Nephron progenitor cell (in vitro differentiated cells): ENCODE measurements around the gene SBNO2.
"Not testable (repeated sequence)": the region's sequence is repeated elsewhere in the genome, so short reads cannot be mapped to it uniquely, and the experiment has no call there.

Experiments
- DNase-seq: peaks from one replicate; pipeline ENCODE4 v3.0.0; 2021
- H3K27ac Mint-ChIP-seq: 2 replicates; pipeline ENCODE4 v1.8.0; 2021; ENCODE audit warnings: mild to moderate bottlenecking, moderate library complexity, mixed read lengths
- H3K27me3 Mint-ChIP-seq: 2 replicates; pipeline ENCODE4 v1.8.0; 2021; ENCODE audit warnings: mild to moderate bottlenecking, low read depth, mixed read lengths; ENCODE audit not compliant: poor library complexity
- H3K36me3 Mint-ChIP-seq: 2 replicates; pipeline ENCODE4 v1.8.0; 2021; ENCODE audit warnings: low read depth, mixed read lengths
- H3K4me1 Mint-ChIP-seq: 2 replicates; pipeline ENCODE4 v1.8.0; 2021; ENCODE audit warnings: mixed read lengths
- H3K4me3 Mint-ChIP-seq: 2 replicates; pipeline ENCODE4 v1.8.0; 2021; ENCODE audit warnings: mild to moderate bottlenecking, moderate library complexity, mixed read lengths
- H3K9me3 Mint-ChIP-seq: 2 replicates; pipeline ENCODE4 v1.8.0; 2021; ENCODE audit warnings: mild to moderate bottlenecking, moderate library complexity, mixed read lengths
- TF ChIP-seq, protein P1 (sequence below): fragments of 200-600 bp; sonication (generic); IDR thresholded peaks from 2 replicates; pipeline ENCODE4 v1.5.0; 2021; ENCODE audit warnings: antibody characterized with exemption

The SBNO2 gene

DNA sequence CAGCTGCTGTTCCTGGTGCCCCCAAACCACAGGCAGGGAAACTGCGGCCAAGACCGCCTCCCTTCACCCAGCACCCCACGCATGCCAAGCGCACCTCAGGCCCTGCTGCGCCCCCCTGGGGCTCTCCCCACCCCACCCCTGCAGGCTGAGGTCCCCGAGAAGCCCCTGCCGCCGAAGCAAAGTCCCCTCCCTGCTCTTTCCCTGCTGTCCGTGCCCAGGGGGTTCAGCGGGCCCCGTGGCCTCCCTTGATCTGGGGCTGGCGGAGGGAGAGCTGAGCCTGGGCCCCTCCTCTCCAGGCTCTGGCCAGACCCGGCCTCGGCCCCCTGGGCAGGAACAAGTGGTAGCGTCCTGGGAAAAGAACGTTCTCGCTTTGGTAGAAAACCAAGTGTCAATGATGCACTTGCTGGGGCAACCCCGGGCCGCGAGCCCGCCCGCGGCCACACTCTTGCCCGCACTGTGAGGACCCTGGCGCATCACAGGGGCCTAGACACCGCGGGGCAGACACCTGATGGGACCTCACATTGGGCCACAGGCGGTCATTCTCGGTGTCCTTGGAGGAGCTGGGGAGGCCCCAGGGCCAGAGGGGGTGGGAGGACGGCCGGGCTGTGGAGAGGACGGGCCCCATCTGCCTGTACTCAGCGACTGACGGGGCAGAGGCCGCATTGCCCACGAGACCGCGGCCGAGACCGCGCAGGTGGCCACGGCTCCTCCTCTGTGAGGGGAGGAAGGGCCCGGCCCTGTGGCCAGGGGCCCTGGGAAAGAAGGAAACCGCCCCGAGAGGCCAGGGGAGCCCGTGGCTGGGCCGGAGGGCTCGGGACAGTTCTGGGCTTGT lies 41.3 kb downstream of the SBNO2 start:
- Mint-ChIP-seq H3K36me3 (no peaks in the 10 kb centered on the region), H3K9me3 (no peaks in the 10 kb centered on the region), H3K4me1 (peaks cover 11% of the 10 kb centered on the region), H3K27me3 (no peaks in the 10 kb centered on the region), H3K4me3 (no peak overlapping the region), H3K27ac (no peak overlapping the region)
- no peak for DNase-seq
- TF ChIP-seq, protein P1, sequence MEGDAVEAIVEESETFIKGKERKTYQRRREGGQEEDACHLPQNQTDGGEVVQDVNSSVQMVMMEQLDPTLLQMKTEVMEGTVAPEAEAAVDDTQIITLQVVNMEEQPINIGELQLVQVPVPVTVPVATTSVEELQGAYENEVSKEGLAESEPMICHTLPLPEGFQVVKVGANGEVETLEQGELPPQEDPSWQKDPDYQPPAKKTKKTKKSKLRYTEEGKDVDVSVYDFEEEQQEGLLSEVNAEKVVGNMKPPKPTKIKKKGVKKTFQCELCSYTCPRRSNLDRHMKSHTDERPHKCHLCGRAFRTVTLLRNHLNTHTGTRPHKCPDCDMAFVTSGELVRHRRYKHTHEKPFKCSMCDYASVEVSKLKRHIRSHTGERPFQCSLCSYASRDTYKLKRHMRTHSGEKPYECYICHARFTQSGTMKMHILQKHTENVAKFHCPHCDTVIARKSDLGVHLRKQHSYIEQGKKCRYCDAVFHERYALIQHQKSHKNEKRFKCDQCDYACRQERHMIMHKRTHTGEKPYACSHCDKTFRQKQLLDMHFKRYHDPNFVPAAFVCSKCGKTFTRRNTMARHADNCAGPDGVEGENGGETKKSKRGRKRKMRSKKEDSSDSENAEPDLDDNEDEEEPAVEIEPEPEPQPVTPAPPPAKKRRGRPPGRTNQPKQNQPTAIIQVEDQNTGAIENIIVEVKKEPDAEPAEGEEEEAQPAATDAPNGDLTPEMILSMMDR, result no peak

DNA sequence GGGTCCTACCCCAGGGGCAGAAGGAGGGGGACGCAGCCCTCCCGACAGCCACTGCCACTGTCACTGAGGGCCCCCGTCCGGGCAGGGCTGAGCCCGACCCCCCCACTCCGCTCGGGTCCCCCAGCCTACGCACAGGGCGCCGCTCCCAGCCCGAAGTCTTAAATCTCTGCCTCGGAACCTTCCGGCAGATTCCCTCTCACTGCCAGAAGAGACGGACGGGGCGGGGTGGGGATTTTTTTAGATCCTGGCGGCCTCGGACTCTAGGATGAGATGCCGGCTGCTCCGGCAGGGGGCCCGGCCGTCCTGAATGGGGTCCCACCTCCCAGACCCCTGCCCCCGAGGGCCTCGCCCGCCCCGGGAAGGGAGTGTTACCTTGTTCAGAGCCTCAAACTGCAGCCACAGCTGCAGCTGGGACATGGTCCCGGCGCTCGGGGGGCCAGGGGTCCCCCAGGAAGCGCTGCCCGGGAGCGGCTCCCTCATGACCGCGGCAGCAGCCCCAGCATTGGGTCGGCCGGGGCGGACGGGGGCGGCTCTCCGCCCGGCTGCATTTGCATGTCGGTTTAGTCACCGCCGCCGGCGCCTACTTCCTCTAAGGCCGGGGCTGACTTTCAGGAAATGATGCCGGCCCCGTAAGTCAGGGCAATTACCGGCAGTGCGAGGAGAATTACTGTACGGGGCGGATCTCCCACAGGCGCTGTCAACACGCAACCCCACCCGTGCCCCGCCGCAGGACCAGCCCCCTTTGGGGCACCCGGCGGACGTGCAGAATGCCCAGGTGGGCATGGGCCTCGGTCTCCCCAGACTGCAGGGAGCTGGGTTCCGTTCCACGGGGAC lies 42.1 kb downstream of the SBNO2 start:
- Mint-ChIP-seq H3K36me3 (no peaks in the 10 kb centered on the region), H3K4me3 (peak overlapping the region; percentile 50), H3K27me3 (no peaks in the 10 kb centered on the region)

DNA sequence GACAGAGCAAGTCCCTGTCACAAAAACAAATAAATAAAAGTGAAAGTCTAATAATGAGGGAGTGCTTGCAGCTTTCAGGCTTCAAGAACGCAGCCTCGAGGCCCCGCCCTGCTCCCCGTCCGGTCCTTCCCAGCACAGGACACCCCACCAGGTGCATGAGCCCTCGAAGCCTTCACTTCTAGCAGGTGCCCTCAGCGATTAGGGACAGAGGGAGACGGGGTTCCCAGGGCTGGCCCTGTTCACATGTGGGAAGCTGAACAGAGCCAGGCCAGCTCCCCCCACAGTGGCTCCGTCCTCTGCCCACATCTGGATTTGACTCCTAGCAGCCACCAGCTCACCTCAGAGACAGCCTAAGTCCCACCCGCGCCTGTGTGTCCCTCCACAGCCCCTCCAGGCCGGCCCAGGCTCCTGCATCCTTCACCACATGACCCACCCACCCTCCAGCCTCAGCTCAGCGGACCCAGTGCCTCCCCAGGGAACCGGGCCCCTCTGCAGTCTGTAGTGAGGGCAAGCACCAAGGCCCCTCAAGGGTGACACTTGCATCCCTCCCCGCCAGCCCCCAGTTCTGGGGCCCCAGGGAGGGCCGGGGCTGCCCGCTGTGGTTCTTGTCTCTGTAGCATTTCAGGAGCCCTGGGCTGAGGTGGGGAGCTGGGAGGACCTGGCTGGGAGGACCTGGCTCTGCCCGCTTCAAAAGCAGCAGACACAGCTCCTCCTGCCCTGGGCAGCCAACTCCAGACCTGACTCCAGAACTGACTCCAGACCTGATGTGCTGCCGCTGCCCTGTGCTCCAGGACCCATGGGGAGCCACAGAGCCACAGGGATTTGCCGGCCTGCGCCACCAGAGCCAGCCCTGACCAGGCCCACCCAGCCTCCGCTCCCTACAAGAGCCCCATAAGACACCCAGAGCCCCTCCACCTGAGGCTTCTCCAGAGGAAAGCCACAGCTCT lies 43.0 kb downstream of the SBNO2 start:
- TF ChIP-seq, protein P1, result no peak
- no peak overlapping the region for H3K27ac Mint-ChIP-seq
- no peak for DNase-seq
- H3K4me1 Mint-ChIP-seq, result peaks cover 6% of the 10 kb centered on the region
- no peaks in the 10 kb centered on the region for H3K27me3 Mint-ChIP-seq
- no peaks in the 10 kb centered on the region for H3K36me3 Mint-ChIP-seq
- H3K9me3 Mint-ChIP-seq, result no peaks in the 10 kb centered on the region
- H3K4me3 Mint-ChIP-seq, result peak overlapping the region; percentile 30

More for the DNA sequence above, 42.1 kb downstream of the SBNO2 start:
- DNase-seq, result peak; percentile 73
- Mint-ChIP-seq H3K27ac (no peak overlapping the region), H3K4me1 (peaks cover 11% of the 10 kb centered on the region), H3K9me3 (no peaks in the 10 kb centered on the region)
- TF ChIP-seq, protein P1, result no peak

DNA sequence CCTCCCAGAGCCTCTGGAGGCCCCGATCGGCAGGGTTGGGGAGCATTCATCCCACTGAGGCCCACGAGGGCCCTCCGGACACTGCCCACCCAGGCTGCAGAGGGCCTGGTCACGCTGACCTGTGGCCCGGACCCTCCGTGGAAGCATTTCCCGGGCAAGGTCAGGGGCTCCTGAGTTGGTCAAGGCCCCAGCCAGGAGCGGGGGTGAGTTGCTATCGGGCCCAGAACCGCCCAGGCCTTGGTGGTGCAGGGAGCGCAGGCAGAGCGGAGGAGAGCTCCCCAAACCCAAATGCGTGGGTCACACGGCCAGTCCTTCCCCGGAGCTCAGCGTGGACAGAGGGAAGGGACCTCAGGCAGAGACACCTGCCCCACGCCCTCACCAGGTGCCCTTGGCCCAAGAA lies 44.5 kb downstream of the SBNO2 start:
- Mint-ChIP-seq H3K36me3 (peaks cover 3% of the 10 kb centered on the region), H3K27ac (no peak overlapping the region), H3K4me1 (peaks cover 6% of the 10 kb centered on the region), H3K4me3 (no peak overlapping the region), H3K9me3 (no peaks in the 10 kb centered on the region), H3K27me3 (no peaks in the 10 kb centered on the region)
- TF ChIP-seq, protein P1, result no peak
- DNase-seq, result no peak

DNA sequence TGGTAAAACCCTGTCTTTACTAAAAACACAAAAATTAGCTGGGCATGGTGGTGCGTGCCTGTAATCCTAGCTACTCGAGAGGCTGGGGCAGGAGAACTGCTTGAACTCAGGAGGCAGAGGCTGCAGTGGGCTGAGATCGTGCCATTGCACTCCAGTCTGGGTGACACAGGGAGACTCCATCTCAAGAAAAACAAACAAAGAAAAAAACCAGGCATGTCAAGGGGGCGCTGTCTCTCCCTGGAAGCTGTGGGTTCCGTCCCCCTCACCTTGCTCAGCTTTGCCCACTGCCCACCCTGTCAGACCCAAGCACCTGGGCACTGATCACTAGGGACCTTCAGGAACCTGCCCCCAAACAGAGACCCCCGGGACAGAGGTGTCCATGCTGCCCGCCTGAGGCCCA lies 45.0 kb downstream of the SBNO2 start:
- DNase-seq, H3K27me3 Mint-ChIP-seq, H3K4me3 Mint-ChIP-seq, H3K27ac Mint-ChIP-seq, H3K36me3 Mint-ChIP-seq, H3K4me1 Mint-ChIP-seq, H3K9me3 Mint-ChIP-seq: not testable (repeated sequence)
